ENCODE measurements around the gene FAM149B1. TPM values are rescaled to one million over a fixed set of nuclear protein-coding genes. Genes with fewer than 3 reads are reported as not detected.
"Not testable (repeated sequence)": the region's sequence is repeated elsewhere in the genome, so short reads cannot be mapped to it uniquely, and the experiment has no call there.

Gene FAM149B1
- total RNA-seq, 1 experiment from 2014 or later: 12.4 TPM

GRCh38 chr10:73258612-73259011 lies 90.7 kb downstream of the FAM149B1 start:
- H3K27ac ChIP-seq; H3K4me1 ChIP-seq; H3K27me3 ChIP-seq; H3K4me3 ChIP-seq; H3K9me3 ChIP-seq (replicated peaks); H3K36me3 ChIP-seq: not testable (repeated sequence)
- peak in 1 of 2 experiments; percentile 17 for DNase-seq

- no peaks in the 10 kb centered on the region; the same call in 1 of the 2 replicates for H3K9me3 ChIP-seq (replicated peaks)
- no peak overlapping the region for H3K27ac ChIP-seq
- no peak overlapping the region for H3K4me3 ChIP-seq
- no peaks in the 10 kb centered on the region for H3K36me3 ChIP-seq
- H3K27me3 ChIP-seq: no peaks in the 10 kb centered on the region
- DNase-seq: no peak
- H3K4me1 ChIP-seq: peaks cover 6% of the 10 kb centered on the region; the same call in 1 of the 2 replicates
Measured at GRCh38 chr10:73261362-73261995, 93.6 kb downstream of the FAM149B1 start.

GRCh38 chr10:73262105-73262730 lies 94.3 kb downstream of the FAM149B1 start:
- no peaks in the 10 kb centered on the region for H3K27me3 ChIP-seq
- no peaks in the 10 kb centered on the region; the same call in 1 of the 2 replicates for H3K9me3 ChIP-seq (replicated peaks)
- H3K4me1 ChIP-seq: peaks cover 6% of the 10 kb centered on the region; the same call in 1 of the 2 replicates
- H3K4me3 ChIP-seq: no peak overlapping the region
- peak; percentile 27 to 47 for DNase-seq
- no peaks in the 10 kb centered on the region for H3K36me3 ChIP-seq
- no peak overlapping the region for H3K27ac ChIP-seq

- no peaks in the 10 kb centered on the region; the same call in 1 of the 2 replicates for H3K9me3 ChIP-seq (replicated peaks)
- no peaks in the 10 kb centered on the region for H3K36me3 ChIP-seq
- no peaks in the 10 kb centered on the region; the same call in 1 of the 2 replicates for H3K27me3 ChIP-seq
- DNase-seq: no peak
- H3K4me3 ChIP-seq: no peak overlapping the region
- H3K27ac ChIP-seq: no peak overlapping the region
- peaks cover 6% of the 10 kb centered on the region; the same call in 1 of the 2 replicates for H3K4me1 ChIP-seq
Measured at GRCh38 chr10:73262880-73263555, 95.1 kb downstream of the FAM149B1 start.

- H3K27ac ChIP-seq: no peak overlapping the region
- DNase-seq: peak in 1 of 2 experiments; percentile 37
- no peaks in the 10 kb centered on the region; the same call in 1 of the 2 replicates for H3K27me3 ChIP-seq
- H3K9me3 ChIP-seq (replicated peaks): no peaks in the 10 kb centered on the region; the same call in 1 of the 2 replicates
- no peaks in the 10 kb centered on the region for H3K36me3 ChIP-seq
- peaks cover 6% of the 10 kb centered on the region; the same call in 1 of the 2 replicates for H3K4me1 ChIP-seq
- H3K4me3 ChIP-seq: no peak overlapping the region
Measured at GRCh38 chr10:73263693-73264347, 95.9 kb downstream of the FAM149B1 start.

GRCh38 chr10:73264423-73264822 lies 96.5 kb downstream of the FAM149B1 start:
- DNase-seq: no peak
- no peak overlapping the region for H3K27ac ChIP-seq

GRCh38 chr10:73281097-73281496 lies 113.2 kb downstream of the FAM149B1 start:
- no peak for DNase-seq
- Histone ChIP-seq H3K27ac (no peak overlapping the region), H3K27me3 (no peaks in the 10 kb centered on the region), H3K4me3 (no peak overlapping the region), H3K4me1 (peaks cover 3% of the 10 kb centered on the region; the same call in 1 of the 2 replicates), H3K9me3 (replicated peaks) (no peaks in the 10 kb centered on the region), H3K36me3 (no peaks in the 10 kb centered on the region)

More at GRCh38 chr10:73264423-73264822, 96.5 kb downstream of the FAM149B1 start:
- Histone ChIP-seq H3K4me3 (no peak overlapping the region), H3K36me3 (no peaks in the 10 kb centered on the region), H3K27me3 (no peaks in the 10 kb centered on the region; the same call in 1 of the 2 replicates), H3K4me1 (peaks cover 6% of the 10 kb centered on the region; the same call in 1 of the 2 replicates), H3K9me3 (replicated peaks) (no peaks in the 10 kb centered on the region)

- H3K9me3 ChIP-seq (replicated peaks): no peaks in the 10 kb centered on the region
- no peaks in the 10 kb centered on the region for H3K4me1 ChIP-seq
- H3K36me3 ChIP-seq: no peaks in the 10 kb centered on the region
- H3K27ac ChIP-seq: no peak overlapping the region
- no peak overlapping the region for H3K4me3 ChIP-seq
- DNase-seq: no peak
- H3K27me3 ChIP-seq: no peaks in the 10 kb centered on the region
Measured at GRCh38 chr10:73287441-73287840, 119.5 kb downstream of the FAM149B1 start.

- H3K27me3 ChIP-seq: no peaks in the 10 kb centered on the region
- H3K4me3 ChIP-seq: no peak overlapping the region
- no peaks in the 10 kb centered on the region for H3K9me3 ChIP-seq (replicated peaks)
- no peaks in the 10 kb centered on the region for H3K36me3 ChIP-seq
- no peak overlapping the region for H3K27ac ChIP-seq
- H3K4me1 ChIP-seq: no peaks in the 10 kb centered on the region
- DNase-seq: no peak
Measured at GRCh38 chr10:73289958-73290357, 122.0 kb downstream of the FAM149B1 start.

GRCh38 chr10:73293461-73293860 lies 125.5 kb downstream of the FAM149B1 start:
- Histone ChIP-seq H3K27me3 (no peaks in the 10 kb centered on the region), H3K27ac (no peak overlapping the region), H3K9me3 (replicated peaks) (no peaks in the 10 kb centered on the region), H3K4me3 (no peak overlapping the region), H3K4me1 (no peaks in the 10 kb centered on the region), H3K36me3 (no peaks in the 10 kb centered on the region)
- DNase-seq: no peak

Other genes starting within 250 kb of the FAM149B1 start
- not detected in 2 replicates for gene PLA2G12B, start 213.3 kb upstream of the FAM149B1 start, total RNA-seq (2014; rRNA removed; shearing (Covaris generic))
- gene P4HA1, start 71.3 kb upstream of the FAM149B1 start, total RNA-seq (2014; rRNA removed; shearing (Covaris generic)): 78.0 and 82.4 TPM in 2 replicates
- gene NUDT13, start 57.7 kb upstream of the FAM149B1 start, total RNA-seq (2014; rRNA removed; shearing (Covaris generic)): 0.49 and 0.84 TPM in 2 replicates
- gene ECD, start 111 bp upstream of the FAM149B1 start, total RNA-seq (2014; rRNA removed; shearing (Covaris generic)): 47.9 and 48.0 TPM in 2 replicates
- gene DNAJC9, start 79.1 kb downstream of the FAM149B1 start, total RNA-seq (2014; rRNA removed; shearing (Covaris generic)): 59.7 and 70.0 TPM in 2 replicates
- 93.4 and 94.9 TPM in 2 replicates for gene MRPS16, start 84.5 kb downstream of the FAM149B1 start, total RNA-seq (2014; rRNA removed; shearing (Covaris generic))
- 0.12 TPM in 1 of 2 replicates, not detected in the other for gene CFAP70, start 190.7 kb downstream of the FAM149B1 start, total RNA-seq (2014; rRNA removed; shearing (Covaris generic))
- gene ANXA7, start 245.9 kb downstream of the FAM149B1 start, total RNA-seq (2014; rRNA removed; shearing (Covaris generic)): 52.2 and 55.7 TPM in 2 replicates

Measured in SJCRH30 (cell line).